HepG2 (cell line): ENCODE results near the gene PDE5A. TPM values are rescaled to one million over a fixed set of nuclear protein-coding genes. Genes with fewer than 3 reads are reported as not detected.

Experiments
- ATAC-seq: fragments of 200-7000 bp; cut with Tn5 transposase; 3 replicates; pipeline ENCODE4 v1.9.1; 2020; ENCODE audit warnings: mild to moderate bottlenecking, moderate library complexity
- BruUV-seq: library from RNA; stranded (reverse); fragments of 400-500 nt; replicated peaks from 2 replicates; lab custom pipeline; 2021; lab: Mats Ljungman, UMichigan
- CTCF ChIA-PET: fragments of 300-600 bp; formaldehyde crosslinking; extraction: SDS; loops from one replicate; lab custom pipeline; 2021; ENCODE audit warnings: low total read pairs, inconsistent platforms, low intra/inter-chr PET ratio; lab: Yijun Ruan, JAX
- POLR2A ChIA-PET: fragments of 350-600 bp; sonication (Branson Sonifier 250); formaldehyde crosslinking; loops from one replicate; lab custom pipeline; 2020; ENCODE audit warnings: antibody characterized with exemption, inconsistent platforms; lab: Yijun Ruan, JAX
- DNase-seq: peaks from one replicate; pipeline ENCODE4 v3.0.0-alpha.2; 2015; ENCODE audit warnings: low spot score
- FAIRE-seq: peaks from 3 replicates; lab custom pipeline; 2011; peaks lifted over from hg19 to GRCh38; lab: Jason Lieb, UNC
- H2AFZ ChIP-seq: one replicate; pipeline ENCODE4 v1.6.1; 2011; ENCODE audit warnings: low read length, inconsistent platforms
- H3K27ac ChIP-seq: fragments of 300-600 bp; 3 replicates; pipeline ENCODE4 v1.8.0; 2011; ENCODE audit warnings: mixed run types, mild to moderate bottlenecking, mixed read lengths, low read length, inconsistent platforms; ENCODE audit not compliant: insufficient read depth; ENCODE audit errors: extremely low read length
- H3K27me3 ChIP-seq, 2 experiments: fragments of 200-600 bp in 1 of 2; 2 replicates in 1 of 2; 3 replicates in 1 of 2; pipeline versions ENCODE4 v1.6.0 to v1.8.0; 2011; ENCODE audit warnings: low read length in 2 of 2, mild to moderate bottlenecking in 2 of 2, moderate library complexity in 2 of 2, inconsistent platforms in 1 of 2; ENCODE audit not compliant: insufficient read depth in 2 of 2, control insufficient read depth in 1 of 2
- H3K36me3 ChIP-seq, 2 experiments: fragments of 200-600 bp in 1 of 2; replicated peaks in 1 of 2; 2 replicates in 1 of 2; 3 replicates in 1 of 2; pipeline versions ENCODE4 v1.5.1 to v1.8.0; 2011; ENCODE audit warnings: low read length in 2 of 2, inconsistent platforms in 1 of 2; ENCODE audit not compliant: insufficient read depth in 2 of 2, control insufficient read depth in 1 of 2
- H3K4me1 ChIP-seq: 2 replicates; pipeline ENCODE4 v1.5.1; 2012; ENCODE audit warnings: low read length, inconsistent platforms; ENCODE audit not compliant: insufficient read depth
- H3K4me2 ChIP-seq: 2 replicates; pipeline ENCODE4 v1.6.0; 2011; ENCODE audit warnings: low read depth, low read length, inconsistent platforms
- H3K4me3 ChIP-seq, 3 experiments: fragments of 200-600 bp in 1 of 3; sonication (generic), shearing (Covaris generic) in 1 of 3; replicated peaks in 1 of 3; 2 replicates each; pipeline ENCODE4 v1.5.1; 2011 to 2016; ENCODE audit warnings: low read length in 3 of 3, inconsistent platforms in 2 of 3, low read depth in 2 of 3, mild to moderate bottlenecking in 2 of 3, control low read depth in 1 of 3, mixed read lengths in 1 of 3; ENCODE audit not compliant: insufficient read depth in 1 of 3
- H3K79me2 ChIP-seq: one replicate; pipeline ENCODE4 v1.6.1; 2011; ENCODE audit warnings: low read length, inconsistent platforms; ENCODE audit not compliant: insufficient read depth
- H3K9ac ChIP-seq: 2 replicates; pipeline ENCODE4 v1.6.0; 2011; ENCODE audit warnings: mild to moderate bottlenecking, low read depth, low read length, inconsistent platforms; ENCODE audit not compliant: insufficient read depth
- H3K9me3 ChIP-seq: 2 replicates; pipeline ENCODE4 v1.5.1; 2012; ENCODE audit warnings: mild to moderate bottlenecking, low read length
- H4K20me1 ChIP-seq: 2 replicates; pipeline ENCODE4 v1.6.0; 2011; ENCODE audit warnings: inconsistent platforms, mild to moderate bottlenecking, low read length, moderate library complexity; ENCODE audit not compliant: insufficient read depth
- ARID2 ChIP-seq: sonication (generic); formaldehyde crosslinking; IDR thresholded peaks from 2 replicates; pipeline ENCODE4 v1.8.1; 2022; ENCODE audit warnings: mild to moderate bottlenecking, missing genetic modification reagents, borderline replicate concordance
- HMGA1 ChIP-seq: sonication (generic); formaldehyde crosslinking; conservative IDR thresholded peaks from 2 replicates; pipeline ENCODE4 v1.4.0; 2020; ENCODE audit warnings: missing genetic modification reagents
- NFYB ChIP-seq: sonication (generic); formaldehyde crosslinking; IDR thresholded peaks from 2 replicates; pipeline ENCODE4 v1.4.0; 2020; ENCODE audit warnings: missing genetic modification reagents
- PTBP1 ChIP-seq: fragments of 200-400 bp; formaldehyde crosslinking; IDR thresholded peaks from 2 replicates; pipeline ENCODE4 v1.6.1; 2018; ENCODE audit warnings: low read length, low read depth; ENCODE audit not compliant: poor library complexity, severe bottlenecking
- ZNF24 ChIP-seq: fragments of 450-650 bp; IDR thresholded peaks from 2 replicates; pipeline ENCODE4 v1.6.1; 2017; ENCODE audit warnings: antibody characterized with exemption, mild to moderate bottlenecking
- ZNF333 ChIP-seq: sonication (generic); formaldehyde crosslinking; IDR thresholded peaks from 2 replicates; pipeline ENCODE4 v1.4.0; 2020; ENCODE audit warnings: mild to moderate bottlenecking, missing genetic modification reagents, borderline replicate concordance
- in situ Hi-C: cut with HindIII; loops from 2 replicates; pipeline ENCODE4 v1.10.0; 2017; ENCODE audit warnings: low pct_unique_long_range_greater_than_20kb; ENCODE audit not compliant: extremely low pct_ligation_motif_present
- intact Hi-C: fragments of 100-400 bp; cut with micrococcal nuclease; formaldehyde crosslinking; loops from one replicate; pipeline ENCODE4 v1.10.0; 2022; ENCODE audit not compliant: unreplicated experiment
- polyA plus RNA-seq, 8 experiments: library from polyadenylated mRNA; depleted of rRNA in 3 of 8; stranded (reverse) in 7 of 8; unstranded in 1 of 8; fragments of >200 nt; fragmentation: Illumina TruSeq in 4 of 8; extraction: Trizol in 4 of 8; gene quantifications; 2 replicates each; pipeline versions ENCODE4 v1.2.1 to v1.2.3, GENCODE V29; 2011 to 2016; ENCODE audit warnings: low read depth in 4 of 8, missing spikeins in 1 of 8, mixed read lengths in 1 of 8; ENCODE audit not compliant: insufficient read depth in 1 of 8
- total RNA-seq, 5 experiments: library from RNA; depleted of rRNA; stranded (reverse); fragments of >200 nt; fragmentation: Illumina TruSeq; extraction: Trizol; gene quantifications; 2 replicates each; pipeline ENCODE4 v1.2.3, GENCODE V29; 2016; ENCODE audit warnings: low read depth in 1 of 5
- TF ChIP-seq, protein P1 (sequence below): sonication (generic); formaldehyde crosslinking; IDR thresholded peaks from 2 replicates; pipeline ENCODE4 v1.5.0; 2020; ENCODE audit warnings: mild to moderate bottlenecking, low read depth, missing genetic modification reagents, borderline replicate concordance
- TF ChIP-seq, protein P2 (sequence below): sonication (generic); formaldehyde crosslinking; IDR thresholded peaks from 2 replicates; pipeline ENCODE4 v1.4.0; 2020; ENCODE audit warnings: missing genetic modification reagents, borderline replicate concordance
- TF ChIP-seq, protein P3 (sequence below): IDR thresholded peaks from 2 replicates; pipeline ENCODE4 v1.6.1; 2016; ENCODE audit warnings: low read depth, missing genetic modification reagents, missing compliant biosample characterization
- TF ChIP-seq, protein P4 (sequence below): sonication (generic); formaldehyde crosslinking; IDR thresholded peaks from 2 replicates; pipeline ENCODE4 v1.4.0; 2020; ENCODE audit warnings: missing genetic modification reagents, borderline replicate concordance

PDE5A gene
- total and polyA plus RNA-seq, 2 of the 13 experiments (the other 11 are each of a cell fraction or from before 2014, with no cell fraction given): 0.22 to 0.44 TPM

DNA sequence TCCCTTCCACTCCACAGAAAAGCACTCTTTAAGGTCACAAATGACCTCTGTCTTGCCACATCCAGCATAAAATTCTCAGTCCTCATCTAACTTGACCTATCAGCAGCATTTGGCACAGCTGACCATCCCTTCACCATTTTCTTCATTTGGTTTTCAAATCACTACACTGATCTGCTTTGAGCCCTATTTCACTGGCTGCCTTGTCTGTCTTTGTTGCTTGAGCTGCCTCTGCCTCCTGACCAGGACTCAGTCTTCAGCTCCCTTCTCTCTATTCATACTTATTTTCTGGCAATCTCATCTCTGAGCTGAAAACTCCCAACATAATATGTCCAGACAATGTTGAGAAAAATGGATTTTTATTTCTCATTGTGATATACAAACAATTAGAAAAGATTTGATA, 27.7 kb upstream of the PDE5A start:
- POLR2A ChIA-PET: no interaction called here
- Histone ChIP-seq H2AFZ (no peak overlapping the region), H3K4me2 (no peak overlapping the region), H3K27me3 (no peaks in the 10 kb centered on the region), H3K79me2 (no peaks in the 10 kb centered on the region), H3K4me1 (no peaks in the 10 kb centered on the region), H3K9ac (no peak overlapping the region), H3K4me3 (no peak overlapping the region), H3K9me3 (no peaks in the 10 kb centered on the region), H4K20me1 (no peaks in the 10 kb centered on the region), H3K27ac (no peak overlapping the region), H3K36me3 (no peaks in the 10 kb centered on the region)
- FAIRE-seq (no peak), DNase-seq (no peak), ATAC-seq (no peak)
- CTCF ChIA-PET: no interaction called here
- intact Hi-C loops: no loop called here
- in situ Hi-C loops: no loop called here
- BruUV-seq: no TSS peak
- TF ChIP-seq ZNF333: no peak
- no peak for TF ChIP-seq HMGA1 (CRISPR knock-in tag)
- TF ChIP-seq, protein P1, sequence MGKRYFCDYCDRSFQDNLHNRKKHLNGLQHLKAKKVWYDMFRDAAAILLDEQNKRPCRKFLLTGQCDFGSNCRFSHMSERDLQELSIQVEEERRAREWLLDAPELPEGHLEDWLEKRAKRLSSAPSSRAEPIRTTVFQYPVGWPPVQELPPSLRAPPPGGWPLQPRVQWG (CRISPR knock-in tag): no peak
- TF ChIP-seq, protein P2, sequence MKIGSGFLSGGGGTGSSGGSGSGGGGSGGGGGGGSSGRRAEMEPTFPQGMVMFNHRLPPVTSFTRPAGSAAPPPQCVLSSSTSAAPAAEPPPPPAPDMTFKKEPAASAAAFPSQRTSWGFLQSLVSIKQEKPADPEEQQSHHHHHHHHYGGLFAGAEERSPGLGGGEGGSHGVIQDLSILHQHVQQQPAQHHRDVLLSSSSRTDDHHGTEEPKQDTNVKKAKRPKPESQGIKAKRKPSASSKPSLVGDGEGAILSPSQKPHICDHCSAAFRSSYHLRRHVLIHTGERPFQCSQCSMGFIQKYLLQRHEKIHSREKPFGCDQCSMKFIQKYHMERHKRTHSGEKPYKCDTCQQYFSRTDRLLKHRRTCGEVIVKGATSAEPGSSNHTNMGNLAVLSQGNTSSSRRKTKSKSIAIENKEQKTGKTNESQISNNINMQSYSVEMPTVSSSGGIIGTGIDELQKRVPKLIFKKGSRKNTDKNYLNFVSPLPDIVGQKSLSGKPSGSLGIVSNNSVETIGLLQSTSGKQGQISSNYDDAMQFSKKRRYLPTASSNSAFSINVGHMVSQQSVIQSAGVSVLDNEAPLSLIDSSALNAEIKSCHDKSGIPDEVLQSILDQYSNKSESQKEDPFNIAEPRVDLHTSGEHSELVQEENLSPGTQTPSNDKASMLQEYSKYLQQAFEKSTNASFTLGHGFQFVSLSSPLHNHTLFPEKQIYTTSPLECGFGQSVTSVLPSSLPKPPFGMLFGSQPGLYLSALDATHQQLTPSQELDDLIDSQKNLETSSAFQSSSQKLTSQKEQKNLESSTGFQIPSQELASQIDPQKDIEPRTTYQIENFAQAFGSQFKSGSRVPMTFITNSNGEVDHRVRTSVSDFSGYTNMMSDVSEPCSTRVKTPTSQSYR (CRISPR knock-in tag): no peak
- TF ChIP-seq, protein P3, sequence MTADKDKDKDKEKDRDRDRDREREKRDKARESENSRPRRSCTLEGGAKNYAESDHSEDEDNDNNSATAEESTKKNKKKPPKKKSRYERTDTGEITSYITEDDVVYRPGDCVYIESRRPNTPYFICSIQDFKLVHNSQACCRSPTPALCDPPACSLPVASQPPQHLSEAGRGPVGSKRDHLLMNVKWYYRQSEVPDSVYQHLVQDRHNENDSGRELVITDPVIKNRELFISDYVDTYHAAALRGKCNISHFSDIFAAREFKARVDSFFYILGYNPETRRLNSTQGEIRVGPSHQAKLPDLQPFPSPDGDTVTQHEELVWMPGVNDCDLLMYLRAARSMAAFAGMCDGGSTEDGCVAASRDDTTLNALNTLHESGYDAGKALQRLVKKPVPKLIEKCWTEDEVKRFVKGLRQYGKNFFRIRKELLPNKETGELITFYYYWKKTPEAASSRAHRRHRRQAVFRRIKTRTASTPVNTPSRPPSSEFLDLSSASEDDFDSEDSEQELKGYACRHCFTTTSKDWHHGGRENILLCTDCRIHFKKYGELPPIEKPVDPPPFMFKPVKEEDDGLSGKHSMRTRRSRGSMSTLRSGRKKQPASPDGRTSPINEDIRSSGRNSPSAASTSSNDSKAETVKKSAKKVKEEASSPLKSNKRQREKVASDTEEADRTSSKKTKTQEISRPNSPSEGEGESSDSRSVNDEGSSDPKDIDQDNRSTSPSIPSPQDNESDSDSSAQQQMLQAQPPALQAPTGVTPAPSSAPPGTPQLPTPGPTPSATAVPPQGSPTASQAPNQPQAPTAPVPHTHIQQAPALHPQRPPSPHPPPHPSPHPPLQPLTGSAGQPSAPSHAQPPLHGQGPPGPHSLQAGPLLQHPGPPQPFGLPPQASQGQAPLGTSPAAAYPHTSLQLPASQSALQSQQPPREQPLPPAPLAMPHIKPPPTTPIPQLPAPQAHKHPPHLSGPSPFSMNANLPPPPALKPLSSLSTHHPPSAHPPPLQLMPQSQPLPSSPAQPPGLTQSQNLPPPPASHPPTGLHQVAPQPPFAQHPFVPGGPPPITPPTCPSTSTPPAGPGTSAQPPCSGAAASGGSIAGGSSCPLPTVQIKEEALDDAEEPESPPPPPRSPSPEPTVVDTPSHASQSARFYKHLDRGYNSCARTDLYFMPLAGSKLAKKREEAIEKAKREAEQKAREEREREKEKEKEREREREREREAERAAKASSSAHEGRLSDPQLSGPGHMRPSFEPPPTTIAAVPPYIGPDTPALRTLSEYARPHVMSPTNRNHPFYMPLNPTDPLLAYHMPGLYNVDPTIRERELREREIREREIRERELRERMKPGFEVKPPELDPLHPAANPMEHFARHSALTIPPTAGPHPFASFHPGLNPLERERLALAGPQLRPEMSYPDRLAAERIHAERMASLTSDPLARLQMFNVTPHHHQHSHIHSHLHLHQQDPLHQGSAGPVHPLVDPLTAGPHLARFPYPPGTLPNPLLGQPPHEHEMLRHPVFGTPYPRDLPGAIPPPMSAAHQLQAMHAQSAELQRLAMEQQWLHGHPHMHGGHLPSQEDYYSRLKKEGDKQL: no peak
- TF ChIP-seq ARID2 (CRISPR knock-in tag): no peak
- TF ChIP-seq NFYB: no peak
- TF ChIP-seq ZNF24: no peak
- TF ChIP-seq PTBP1: no peak
- TF ChIP-seq, protein P4, sequence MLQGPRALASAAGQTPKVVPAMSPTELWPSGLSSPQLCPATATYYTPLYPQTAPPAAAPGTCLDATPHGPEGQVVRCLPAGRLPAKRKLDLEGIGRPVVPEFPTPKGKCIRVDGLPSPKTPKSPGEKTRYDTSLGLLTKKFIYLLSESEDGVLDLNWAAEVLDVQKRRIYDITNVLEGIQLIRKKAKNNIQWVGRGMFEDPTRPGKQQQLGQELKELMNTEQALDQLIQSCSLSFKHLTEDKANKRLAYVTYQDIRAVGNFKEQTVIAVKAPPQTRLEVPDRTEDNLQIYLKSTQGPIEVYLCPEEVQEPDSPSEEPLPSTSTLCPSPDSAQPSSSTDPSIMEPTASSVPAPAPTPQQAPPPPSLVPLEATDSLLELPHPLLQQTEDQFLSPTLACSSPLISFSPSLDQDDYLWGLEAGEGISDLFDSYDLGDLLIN: no peak
